Measurements from ENCODE around the gene MGRN1.

DNA sequence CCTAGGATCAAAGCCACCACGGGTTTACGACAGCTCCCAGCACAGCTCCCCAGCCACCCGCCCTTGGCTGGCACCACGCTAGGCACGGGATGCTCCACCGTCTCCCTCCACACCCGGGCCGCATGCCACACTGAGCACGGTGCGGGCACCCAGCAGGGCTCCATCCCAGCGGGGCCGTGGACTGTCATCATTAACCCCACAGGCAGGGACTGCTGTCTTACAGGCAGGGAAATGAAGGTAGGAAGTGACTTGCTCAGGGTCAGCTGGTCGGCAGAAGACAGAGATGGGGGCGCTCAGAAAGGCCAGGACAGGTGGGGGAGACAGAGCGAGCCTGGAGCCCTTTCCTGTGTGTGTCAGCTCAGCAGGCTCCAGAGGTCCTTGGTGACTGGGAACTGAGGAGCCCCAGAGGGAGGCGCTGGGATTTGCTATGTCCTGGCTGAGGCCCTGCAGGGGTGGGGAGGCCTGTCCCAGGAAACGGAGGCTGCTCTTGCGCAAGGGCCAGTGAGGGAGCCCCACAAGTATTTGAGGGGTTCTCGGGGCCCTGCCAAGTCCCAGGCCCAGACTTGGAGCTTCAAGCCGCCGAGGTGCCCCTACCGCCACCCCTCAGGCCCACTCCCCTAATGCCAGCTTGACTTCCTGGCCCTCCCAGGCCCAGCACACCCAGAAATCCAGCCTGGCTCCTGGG lies 13.1 kb upstream of the MGRN1 start:
- TF ChIP-seq, protein P1, sequence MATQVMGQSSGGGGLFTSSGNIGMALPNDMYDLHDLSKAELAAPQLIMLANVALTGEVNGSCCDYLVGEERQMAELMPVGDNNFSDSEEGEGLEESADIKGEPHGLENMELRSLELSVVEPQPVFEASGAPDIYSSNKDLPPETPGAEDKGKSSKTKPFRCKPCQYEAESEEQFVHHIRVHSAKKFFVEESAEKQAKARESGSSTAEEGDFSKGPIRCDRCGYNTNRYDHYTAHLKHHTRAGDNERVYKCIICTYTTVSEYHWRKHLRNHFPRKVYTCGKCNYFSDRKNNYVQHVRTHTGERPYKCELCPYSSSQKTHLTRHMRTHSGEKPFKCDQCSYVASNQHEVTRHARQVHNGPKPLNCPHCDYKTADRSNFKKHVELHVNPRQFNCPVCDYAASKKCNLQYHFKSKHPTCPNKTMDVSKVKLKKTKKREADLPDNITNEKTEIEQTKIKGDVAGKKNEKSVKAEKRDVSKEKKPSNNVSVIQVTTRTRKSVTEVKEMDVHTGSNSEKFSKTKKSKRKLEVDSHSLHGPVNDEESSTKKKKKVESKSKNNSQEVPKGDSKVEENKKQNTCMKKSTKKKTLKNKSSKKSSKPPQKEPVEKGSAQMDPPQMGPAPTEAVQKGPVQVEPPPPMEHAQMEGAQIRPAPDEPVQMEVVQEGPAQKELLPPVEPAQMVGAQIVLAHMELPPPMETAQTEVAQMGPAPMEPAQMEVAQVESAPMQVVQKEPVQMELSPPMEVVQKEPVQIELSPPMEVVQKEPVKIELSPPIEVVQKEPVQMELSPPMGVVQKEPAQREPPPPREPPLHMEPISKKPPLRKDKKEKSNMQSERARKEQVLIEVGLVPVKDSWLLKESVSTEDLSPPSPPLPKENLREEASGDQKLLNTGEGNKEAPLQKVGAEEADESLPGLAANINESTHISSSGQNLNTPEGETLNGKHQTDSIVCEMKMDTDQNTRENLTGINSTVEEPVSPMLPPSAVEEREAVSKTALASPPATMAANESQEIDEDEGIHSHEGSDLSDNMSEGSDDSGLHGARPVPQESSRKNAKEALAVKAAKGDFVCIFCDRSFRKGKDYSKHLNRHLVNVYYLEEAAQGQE (IDR thresholded peaks at IDR 0.05; ENCODE audit: low read depth) = no peak
- TF ChIP-seq YY1 (IDR thresholded peaks at IDR 0.05; ENCODE audit: low read depth) (no peak), EP300 (IDR thresholded peaks at IDR 0.05; ENCODE audit: borderline replicate concordance) (no peak), RAD21 (IDR thresholded peaks at IDR 0.05; ENCODE audit: low read depth) (no peak), NFIC (IDR thresholded peaks at IDR 0.05) (no peak), CEBPB (IDR thresholded peaks at IDR 0.05) (peak; percentile 70; the same call in 1 of the 2 replicates), ZBTB7A (IDR thresholded peaks at IDR 0.05; ENCODE audit: low read depth) (no peak), TAF1 (IDR thresholded peaks at IDR 0.05; ENCODE audit: low read depth) (no peak), FOXM1 (IDR thresholded peaks at IDR 0.05; ENCODE audit: borderline replicate concordance, low read depth) (no peak), CREB1 (IDR thresholded peaks at IDR 0.05; ENCODE audit: low read depth) (no peak)
- TF ChIP-seq, protein P2, sequence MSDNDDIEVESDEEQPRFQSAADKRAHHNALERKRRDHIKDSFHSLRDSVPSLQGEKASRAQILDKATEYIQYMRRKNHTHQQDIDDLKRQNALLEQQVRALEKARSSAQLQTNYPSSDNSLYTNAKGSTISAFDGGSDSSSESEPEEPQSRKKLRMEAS (IDR thresholded peaks at IDR 0.05) = no peak

All from Ishikawa (cell line).